ENCODE data around the gene CEP192.

The CEP192 gene

DNA sequence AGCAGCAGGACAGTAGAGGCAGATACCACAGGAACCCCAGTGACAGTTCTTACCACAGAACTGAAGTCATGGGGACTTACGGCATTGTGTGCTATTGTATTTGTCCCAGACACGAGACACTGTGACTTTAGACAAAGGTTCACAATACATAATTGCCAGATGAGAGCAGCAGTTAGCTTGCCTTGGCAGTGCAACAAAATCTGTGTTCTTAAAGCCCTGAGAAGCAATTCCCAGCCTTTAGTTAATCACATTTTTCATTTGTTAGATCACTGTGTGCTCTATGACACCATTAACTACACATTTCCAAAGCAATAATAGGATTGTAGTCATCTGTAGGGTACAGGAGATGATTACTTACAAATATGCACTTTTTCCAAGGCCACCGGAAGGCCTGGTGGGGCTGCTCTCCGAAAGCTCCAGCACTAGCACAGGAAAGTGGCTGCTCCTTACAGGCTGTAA is 129.8 kb downstream of the CEP192 start:
- TF ChIP-seq, protein P1, sequence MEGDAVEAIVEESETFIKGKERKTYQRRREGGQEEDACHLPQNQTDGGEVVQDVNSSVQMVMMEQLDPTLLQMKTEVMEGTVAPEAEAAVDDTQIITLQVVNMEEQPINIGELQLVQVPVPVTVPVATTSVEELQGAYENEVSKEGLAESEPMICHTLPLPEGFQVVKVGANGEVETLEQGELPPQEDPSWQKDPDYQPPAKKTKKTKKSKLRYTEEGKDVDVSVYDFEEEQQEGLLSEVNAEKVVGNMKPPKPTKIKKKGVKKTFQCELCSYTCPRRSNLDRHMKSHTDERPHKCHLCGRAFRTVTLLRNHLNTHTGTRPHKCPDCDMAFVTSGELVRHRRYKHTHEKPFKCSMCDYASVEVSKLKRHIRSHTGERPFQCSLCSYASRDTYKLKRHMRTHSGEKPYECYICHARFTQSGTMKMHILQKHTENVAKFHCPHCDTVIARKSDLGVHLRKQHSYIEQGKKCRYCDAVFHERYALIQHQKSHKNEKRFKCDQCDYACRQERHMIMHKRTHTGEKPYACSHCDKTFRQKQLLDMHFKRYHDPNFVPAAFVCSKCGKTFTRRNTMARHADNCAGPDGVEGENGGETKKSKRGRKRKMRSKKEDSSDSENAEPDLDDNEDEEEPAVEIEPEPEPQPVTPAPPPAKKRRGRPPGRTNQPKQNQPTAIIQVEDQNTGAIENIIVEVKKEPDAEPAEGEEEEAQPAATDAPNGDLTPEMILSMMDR (IDR thresholded peaks at IDR 0.05): no peak
- H3K79me2 ChIP-seq: no peaks in the 10 kb centered on the region
- H3K9me3 ChIP-seq (ENCODE audit: control insufficient read depth, low read length): no peaks in the 10 kb centered on the region
- H2AFZ ChIP-seq: no peak overlapping the region
- no peak overlapping the region for H3K4me3 ChIP-seq (ENCODE audit: low read depth, low read length)
- no peak overlapping the region for H3K27ac ChIP-seq
- no peaks in the 10 kb centered on the region for H3K27me3 ChIP-seq (ENCODE audit: control insufficient read depth, insufficient read depth, low read length)
- H3K4me2 ChIP-seq (ENCODE audit: low read length): no peak overlapping the region
- no peak overlapping the region for H3K9ac ChIP-seq
- no peaks in the 10 kb centered on the region for H3K4me1 ChIP-seq
- no peaks in the 10 kb centered on the region for H3K36me3 ChIP-seq (ENCODE audit: control insufficient read depth, insufficient read depth, low read length)

DNA sequence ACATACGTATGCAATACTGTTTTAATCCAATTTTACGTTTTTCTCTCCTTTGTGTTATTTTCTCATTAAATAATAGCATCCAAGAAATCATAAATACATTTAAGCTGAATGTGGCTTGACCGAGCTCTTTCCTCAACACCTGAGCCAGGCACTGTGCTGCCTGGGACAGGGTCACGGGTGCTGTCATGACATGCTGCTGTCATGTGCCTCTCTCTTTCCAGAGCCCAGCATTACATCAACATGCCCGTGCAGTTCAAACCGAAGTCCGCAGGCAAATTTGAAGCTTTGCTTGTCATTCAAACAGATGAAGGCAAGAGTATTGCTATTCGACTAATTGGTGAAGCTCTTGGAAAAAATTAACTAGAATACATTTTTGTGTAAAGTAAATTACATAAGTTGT is 133.2 kb downstream of the CEP192 start:
- Histone ChIP-seq H3K36me3 (ENCODE audit: control insufficient read depth, insufficient read depth, low read length) (no peaks in the 10 kb centered on the region), H3K27ac (no peak overlapping the region), H3K79me2 (no peaks in the 10 kb centered on the region), H3K9me3 (ENCODE audit: control insufficient read depth, low read length) (no peaks in the 10 kb centered on the region), H3K9ac (no peak overlapping the region), H3K4me3 (ENCODE audit: low read depth, low read length) (no peak overlapping the region), H3K4me2 (ENCODE audit: low read length) (no peak overlapping the region), H3K27me3 (ENCODE audit: control insufficient read depth, insufficient read depth, low read length) (no peaks in the 10 kb centered on the region), H3K4me1 (no peaks in the 10 kb centered on the region), H2AFZ (no peak overlapping the region)
- TF ChIP-seq, protein P1 (IDR thresholded peaks at IDR 0.05): no peak

DNA sequence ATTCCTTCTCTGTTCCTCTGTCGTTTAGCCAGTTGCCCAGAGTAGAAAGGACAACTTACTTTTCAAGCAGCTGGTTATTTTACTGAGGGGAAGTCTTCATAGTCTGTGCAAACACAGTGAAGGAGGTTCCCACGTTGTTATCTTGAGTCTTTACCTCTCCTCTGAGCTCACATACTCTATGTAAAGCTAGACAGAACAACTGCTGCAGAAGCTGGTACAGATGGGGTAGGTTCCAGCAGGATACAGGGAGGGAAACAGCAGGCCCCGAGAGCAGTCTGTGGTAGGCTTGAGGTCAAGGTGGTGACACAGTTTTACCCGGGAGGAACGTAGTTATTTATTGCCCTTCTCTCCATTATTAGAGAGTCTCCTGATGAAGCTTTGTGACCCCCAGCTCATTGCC is 134.0 kb downstream of the CEP192 start:
- H3K9me3 ChIP-seq (ENCODE audit: control insufficient read depth, low read length): no peaks in the 10 kb centered on the region
- H3K4me1 ChIP-seq: no peaks in the 10 kb centered on the region
- H3K36me3 ChIP-seq (ENCODE audit: control insufficient read depth, insufficient read depth, low read length): no peaks in the 10 kb centered on the region
- H3K79me2 ChIP-seq: no peaks in the 10 kb centered on the region
- H2AFZ ChIP-seq: no peak overlapping the region
- H3K27me3 ChIP-seq (ENCODE audit: control insufficient read depth, insufficient read depth, low read length): no peaks in the 10 kb centered on the region
- no peak overlapping the region for H3K9ac ChIP-seq
- TF ChIP-seq, protein P1 (IDR thresholded peaks at IDR 0.05): no peak
- no peak overlapping the region for H3K4me2 ChIP-seq (ENCODE audit: low read length)
- H3K27ac ChIP-seq: no peak overlapping the region
- no peak overlapping the region for H3K4me3 ChIP-seq (ENCODE audit: low read depth, low read length)

DNA sequence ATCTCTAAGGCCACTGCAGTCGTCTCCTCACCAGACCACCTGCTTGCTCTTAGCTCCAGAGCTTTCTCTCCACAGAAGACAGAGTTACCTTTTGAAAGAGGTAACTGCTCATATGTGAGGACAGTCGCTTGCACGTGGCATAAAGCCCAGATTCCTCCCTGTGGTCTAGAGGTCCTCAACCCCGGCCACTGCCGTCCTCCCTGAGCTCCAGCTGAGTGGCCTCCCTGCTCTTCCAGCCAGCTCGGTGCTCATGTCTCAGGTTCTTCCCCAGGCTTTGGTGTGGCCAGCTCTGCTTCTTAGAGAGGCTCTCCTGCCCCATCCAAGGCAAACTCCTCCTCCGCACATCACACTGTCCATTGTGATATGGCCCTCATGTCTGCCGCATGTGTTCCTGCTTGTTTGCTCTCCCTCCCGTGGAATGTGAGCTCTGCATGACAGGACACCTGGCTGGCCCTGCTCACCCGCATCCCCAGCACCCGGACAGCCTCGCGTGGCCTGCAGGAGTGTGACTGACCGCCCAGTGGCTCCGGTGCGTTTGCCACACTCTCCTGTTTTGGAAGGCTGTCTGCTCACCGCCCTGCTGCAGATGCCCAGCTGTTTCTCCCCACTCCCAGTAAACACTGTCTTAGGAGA is 135.9 kb downstream of the CEP192 start:
- Histone ChIP-seq H3K27ac (no peak overlapping the region), H2AFZ (no peak overlapping the region), H3K9me3 (ENCODE audit: control insufficient read depth, low read length) (no peaks in the 10 kb centered on the region), H3K79me2 (no peaks in the 10 kb centered on the region), H3K4me2 (ENCODE audit: low read length) (no peak overlapping the region), H3K36me3 (ENCODE audit: control insufficient read depth, insufficient read depth, low read length) (no peaks in the 10 kb centered on the region), H3K9ac (no peak overlapping the region), H3K4me3 (ENCODE audit: low read depth, low read length) (no peak overlapping the region), H3K27me3 (ENCODE audit: control insufficient read depth, insufficient read depth, low read length) (no peaks in the 10 kb centered on the region), H3K4me1 (no peaks in the 10 kb centered on the region)
- TF ChIP-seq, protein P1 (IDR thresholded peaks at IDR 0.05): no peak

DNA sequence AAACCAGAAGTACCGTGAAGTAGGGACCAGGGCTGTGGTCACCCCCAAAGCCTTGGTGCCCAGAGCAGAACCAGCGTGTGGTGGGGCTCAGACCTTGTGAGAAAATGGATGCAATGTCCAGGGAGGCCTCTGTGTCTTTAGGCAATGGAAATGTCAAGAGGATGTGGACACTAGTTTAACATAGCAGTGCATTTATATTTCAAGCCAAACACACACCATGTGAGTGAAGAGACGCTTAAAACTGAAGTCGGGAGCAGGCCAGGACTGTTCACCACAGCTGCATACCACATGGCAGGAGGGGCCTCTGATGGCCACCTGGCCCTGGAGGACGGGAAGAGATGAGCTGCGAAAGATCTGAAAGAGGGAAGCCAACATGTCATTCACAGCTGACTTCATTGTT is 140.1 kb downstream of the CEP192 start:
- TF ChIP-seq, protein P1 (IDR thresholded peaks at IDR 0.05): no peak
- H3K36me3 ChIP-seq (ENCODE audit: control insufficient read depth, insufficient read depth, low read length): no peaks in the 10 kb centered on the region
- no peak overlapping the region for H3K27ac ChIP-seq
- H3K27me3 ChIP-seq (ENCODE audit: control insufficient read depth, insufficient read depth, low read length): no peaks in the 10 kb centered on the region
- H3K4me1 ChIP-seq: no peaks in the 10 kb centered on the region
- H3K4me3 ChIP-seq (ENCODE audit: low read depth, low read length): no peak overlapping the region
- no peaks in the 10 kb centered on the region for H3K9me3 ChIP-seq (ENCODE audit: control insufficient read depth, low read length)
- no peak overlapping the region for H3K4me2 ChIP-seq (ENCODE audit: low read length)
- no peaks in the 10 kb centered on the region for H3K79me2 ChIP-seq
- no peak overlapping the region for H3K9ac ChIP-seq
- no peak overlapping the region for H2AFZ ChIP-seq

All from parathyroid adenoma (tissue), 2 donors.